HG03558 (cell line): ENCODE measurements around the gene TARS3.
"Not testable (repeated sequence)": the region's sequence is repeated elsewhere in the genome, so short reads cannot be mapped to it uniquely, and the experiment has no call there.

Experiments
- ATAC-seq: cut with Tn5 transposase; IDR thresholded peaks from one replicate; pipeline ENCODE4 v1.9.1; 2021; ENCODE audit warnings: moderate number of reproducible peaks; ENCODE audit not compliant: unreplicated experiment; ENCODE audit errors: extremely low read depth

Gene TARS3

GRCh38 chr15:101633356-101633755 is 90.9 kb downstream of the TARS3 start:
- no peak for ATAC-seq

GRCh38 chr15:101626729-101627128 is 97.5 kb downstream of the TARS3 start:
- not testable (repeated sequence) for ATAC-seq

- ATAC-seq = no peak
These were observed 98.3 kb downstream of the TARS3 start for GRCh38 chr15:101625980-101626379.

- ATAC-seq = no peak
These were observed 99.1 kb downstream of the TARS3 start for GRCh38 chr15:101625184-101625583.

- no peak for ATAC-seq
These were observed 100.6 kb downstream of the TARS3 start for GRCh38 chr15:101623367-101624304.

- ATAC-seq = no peak
These were observed 102.3 kb downstream of the TARS3 start for GRCh38 chr15:101621961-101622360.

GRCh38 chr15:101620671-101621070 is 103.6 kb downstream of the TARS3 start:
- ATAC-seq = no peak

- no peak for ATAC-seq
These were observed 104.7 kb downstream of the TARS3 start for GRCh38 chr15:101619615-101619865.

- no peak for ATAC-seq
These were observed 105.2 kb downstream of the TARS3 start for GRCh38 chr15:101618851-101619614.

- no peak for ATAC-seq
These were observed 106.2 kb downstream of the TARS3 start for GRCh38 chr15:101618076-101618475.

GRCh38 chr15:101617390-101617965 is 106.8 kb downstream of the TARS3 start:
- ATAC-seq = no peak

GRCh38 chr15:101615986-101616848 is 108.1 kb downstream of the TARS3 start:
- no peak for ATAC-seq

- no peak for ATAC-seq
These were observed 108.8 kb downstream of the TARS3 start for GRCh38 chr15:101615414-101615985.

GRCh38 chr15:101614761-101615160 is 109.5 kb downstream of the TARS3 start:
- ATAC-seq = no peak

- ATAC-seq = no peak
These were observed 110.2 kb downstream of the TARS3 start for GRCh38 chr15:101614001-101614585.

GRCh38 chr15:101613130-101614000 is 110.9 kb downstream of the TARS3 start:
- no peak for ATAC-seq

GRCh38 chr15:101612676-101613075 is 111.6 kb downstream of the TARS3 start:
- ATAC-seq = no peak

- ATAC-seq = no peak
These were observed 112.5 kb downstream of the TARS3 start for GRCh38 chr15:101611580-101612299.
